Activated T-cell treated with anti-CD3 and anti-CD28 coated beads, Interleukin-2, amount 50 U/mL, for 24 hours (primary cell): ENCODE data around the gene RNF112.
"Not testable (repeated sequence)": the region's sequence is repeated elsewhere in the genome, so short reads cannot be mapped to it uniquely, and the experiment has no call there.

Experiments used
- DNase-seq: peaks from one replicate; pipeline ENCODE4 v3.0.0-alpha.2; 2020
- H3K27ac Mint-ChIP-seq: 2 replicates; pipeline ENCODE4 v1.8.0; 2020; ENCODE audit warnings: mild to moderate bottlenecking, mixed read lengths
- H3K27me3 Mint-ChIP-seq: 2 replicates; pipeline ENCODE4 v1.8.0; 2020; ENCODE audit warnings: mixed read lengths
- H3K36me3 Mint-ChIP-seq: 2 replicates; pipeline ENCODE4 v1.8.0; 2020; ENCODE audit warnings: low read depth, mixed read lengths
- H3K4me1 Mint-ChIP-seq: 2 replicates; pipeline ENCODE4 v1.8.0; 2020; ENCODE audit warnings: low read depth, mixed read lengths
- H3K4me3 Mint-ChIP-seq: 2 replicates; pipeline ENCODE4 v1.8.0; 2020; ENCODE audit warnings: mild to moderate bottlenecking, moderate library complexity, mixed read lengths
- H3K9me3 Mint-ChIP-seq: 2 replicates; pipeline ENCODE4 v1.8.0; 2020; ENCODE audit warnings: mixed read lengths

Gene RNF112

DNA sequence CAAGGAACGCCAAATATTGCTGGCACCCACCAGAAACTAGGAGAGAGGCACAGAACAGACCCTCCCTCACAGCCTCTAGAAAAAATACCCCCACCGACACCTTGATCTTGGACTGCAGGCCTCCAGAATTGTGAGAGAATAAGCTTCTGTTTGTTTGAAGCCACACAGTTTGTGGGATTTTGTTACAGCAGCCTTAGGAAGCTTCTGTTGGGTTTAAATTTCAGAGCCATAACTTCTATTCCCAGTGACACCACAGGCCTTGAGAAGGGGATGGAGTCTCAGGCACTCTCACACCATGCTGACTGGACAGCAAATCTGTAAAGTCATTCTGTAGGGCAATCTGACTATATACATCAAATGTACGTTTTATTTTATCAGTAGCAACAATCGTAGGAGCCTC is 38.6 kb downstream of the RNF112 start:
- no peak overlapping the region for H3K4me3 Mint-ChIP-seq
- H3K27me3 Mint-ChIP-seq = peaks cover 28% of the 10 kb centered on the region
- H3K9me3 Mint-ChIP-seq = peaks cover 3% of the 10 kb centered on the region
- H3K4me1 Mint-ChIP-seq = peaks cover 2% of the 10 kb centered on the region
- no peaks in the 10 kb centered on the region for H3K36me3 Mint-ChIP-seq
- DNase-seq = no peak
- no peak overlapping the region for H3K27ac Mint-ChIP-seq

DNA sequence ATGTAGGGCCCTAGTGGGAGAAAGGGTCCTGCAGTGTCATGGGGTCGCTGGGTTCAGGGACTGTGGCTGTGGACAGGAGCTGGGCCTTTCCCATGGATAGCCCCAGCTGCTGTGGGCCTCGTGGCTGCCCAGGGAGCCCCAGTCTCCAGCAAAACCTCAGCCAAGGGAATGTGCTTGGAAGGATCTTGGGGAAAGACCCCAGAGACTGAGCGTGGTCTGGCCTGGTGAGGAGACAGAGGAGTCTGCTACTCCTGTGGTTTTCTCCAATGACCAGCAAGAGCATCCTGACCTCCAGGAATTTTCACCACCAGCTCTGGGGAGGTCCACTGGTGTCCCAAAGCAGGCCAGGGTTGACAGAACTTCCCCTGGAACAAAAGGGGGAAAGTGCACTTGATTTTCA is 42.3 kb downstream of the RNF112 start:
- Mint-ChIP-seq H3K4me3 (no peak overlapping the region), H3K9me3 (no peaks in the 10 kb centered on the region), H3K36me3 (no peaks in the 10 kb centered on the region), H3K27ac (no peak overlapping the region), H3K27me3 (peaks cover 13% of the 10 kb centered on the region), H3K4me1 (peaks cover 5% of the 10 kb centered on the region)
- DNase-seq = no peak

DNA sequence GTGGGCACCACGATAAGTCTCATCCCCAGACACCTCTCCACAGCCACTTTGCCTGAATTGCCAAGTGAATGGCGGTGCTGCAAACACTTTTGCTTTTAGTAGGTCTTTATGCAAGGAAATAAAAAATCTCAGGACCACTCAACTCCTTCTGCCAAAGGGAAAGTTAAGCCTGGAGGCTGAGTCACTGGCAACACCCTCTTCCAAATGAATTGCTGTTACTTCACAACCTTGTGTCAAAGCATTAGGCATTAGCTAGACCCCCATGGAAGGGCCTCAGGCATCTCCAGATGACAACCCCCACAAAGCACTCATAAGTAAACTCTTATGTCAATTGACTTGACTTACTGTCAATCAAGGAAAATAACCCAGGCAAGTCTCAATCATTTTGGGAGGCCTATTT is 43.0 kb downstream of the RNF112 start:
- Mint-ChIP-seq H3K27me3 (peaks cover 9% of the 10 kb centered on the region), H3K36me3 (no peaks in the 10 kb centered on the region), H3K4me1 (peaks cover 9% of the 10 kb centered on the region), H3K27ac (no peak overlapping the region), H3K9me3 (no peaks in the 10 kb centered on the region), H3K4me3 (no peak overlapping the region)
- DNase-seq = no peak

DNA sequence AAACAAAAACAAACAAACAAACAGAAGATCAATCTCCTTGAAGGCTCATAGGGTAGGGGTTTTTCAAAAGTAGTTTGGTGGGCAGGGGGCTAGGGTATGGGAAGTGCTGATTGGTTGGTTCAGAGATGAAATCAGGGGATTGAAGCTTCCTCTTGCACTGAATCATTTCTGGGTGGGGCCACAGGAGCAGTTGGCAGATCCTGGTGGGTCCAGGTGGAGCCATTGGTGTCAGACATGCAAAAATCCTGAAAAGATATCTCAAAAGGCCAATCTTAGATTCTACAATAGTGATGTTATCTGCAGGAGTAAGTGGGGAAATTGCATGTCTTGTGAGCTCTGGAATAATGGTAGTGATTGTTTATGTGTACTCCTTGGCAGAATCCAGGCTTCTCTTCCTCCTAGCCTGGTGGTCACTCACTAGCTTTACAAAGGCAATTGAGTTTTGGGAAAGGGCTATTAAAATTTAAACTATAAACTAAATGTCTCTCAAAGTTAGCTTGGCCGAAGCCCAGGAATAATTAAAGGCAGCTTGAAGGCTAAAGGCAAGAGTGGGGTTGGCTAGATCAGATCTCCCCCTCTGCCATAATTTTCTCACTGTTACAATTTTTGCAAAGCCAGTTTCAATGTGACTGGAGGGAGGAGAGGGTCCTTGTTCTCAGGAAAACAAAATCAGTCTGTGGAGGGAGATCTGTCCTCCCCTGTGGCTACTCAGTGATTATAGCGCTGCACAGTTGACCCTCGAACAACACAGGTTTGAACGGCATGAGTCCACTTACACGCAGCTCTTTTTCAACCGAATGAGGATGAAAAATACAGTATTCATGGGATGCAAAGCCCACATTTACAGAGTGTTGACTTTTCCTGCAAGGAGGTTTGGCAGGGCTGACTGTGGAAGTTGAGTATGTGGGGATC is 45.2 kb downstream of the RNF112 start:
- Mint-ChIP-seq H3K4me1 (peaks cover 15% of the 10 kb centered on the region), H3K27me3 (no peaks in the 10 kb centered on the region), H3K27ac (no peak overlapping the region), H3K9me3 (no peaks in the 10 kb centered on the region), H3K36me3 (no peaks in the 10 kb centered on the region), H3K4me3 (no peak overlapping the region)
- no peak for DNase-seq

DNA sequence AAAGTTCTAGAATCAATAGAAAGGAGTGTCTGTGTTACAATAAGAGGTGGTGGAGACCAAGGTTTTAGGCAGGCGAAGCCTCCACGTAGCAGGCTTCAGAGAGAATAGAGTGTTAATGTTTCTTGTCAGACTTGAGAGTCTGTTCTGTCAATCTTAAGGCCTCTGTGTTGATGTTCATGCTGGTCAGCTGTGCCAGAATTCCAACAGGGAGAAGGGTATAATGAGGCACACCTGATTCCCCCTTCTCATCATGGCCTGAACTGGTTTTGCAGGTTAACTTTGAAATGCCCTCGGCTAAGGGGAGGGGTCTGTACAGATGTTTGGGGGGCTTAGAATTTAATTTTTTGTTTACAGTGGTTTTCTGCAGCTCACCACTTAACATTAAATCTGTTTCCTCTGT is 46.0 kb downstream of the RNF112 start:
- H3K4me1 Mint-ChIP-seq = peaks cover 15% of the 10 kb centered on the region
- H3K27me3 Mint-ChIP-seq = no peaks in the 10 kb centered on the region
- H3K4me3 Mint-ChIP-seq = no peak overlapping the region
- no peaks in the 10 kb centered on the region for H3K9me3 Mint-ChIP-seq
- no peak overlapping the region for H3K27ac Mint-ChIP-seq
- H3K36me3 Mint-ChIP-seq = no peaks in the 10 kb centered on the region
- no peak for DNase-seq

DNA sequence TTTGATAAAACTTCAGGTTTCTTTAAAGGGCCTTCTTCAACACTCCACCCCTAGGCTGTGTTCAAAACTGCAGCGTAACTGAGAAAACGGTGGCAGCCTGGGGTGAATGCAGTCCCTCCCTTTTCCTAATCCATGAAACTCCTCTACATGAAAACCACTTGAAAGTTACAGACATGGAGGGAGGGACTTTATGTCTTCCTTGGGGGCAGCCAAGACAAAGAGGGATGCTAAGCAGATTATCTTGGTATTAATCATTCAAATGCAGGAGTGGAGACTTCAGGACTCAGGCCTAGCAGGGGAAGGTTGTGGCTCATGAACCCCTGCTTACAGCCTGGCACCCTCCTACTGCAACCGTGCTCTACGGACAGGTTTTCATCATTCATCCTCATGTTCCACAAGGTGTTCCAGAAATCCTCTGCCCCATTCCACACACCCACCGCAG is 46.8 kb downstream of the RNF112 start:
- Mint-ChIP-seq H3K27ac (no peak overlapping the region), H3K4me1 (peaks cover 20% of the 10 kb centered on the region), H3K9me3 (no peaks in the 10 kb centered on the region), H3K27me3 (no peaks in the 10 kb centered on the region), H3K4me3 (no peak overlapping the region), H3K36me3 (no peaks in the 10 kb centered on the region)
- DNase-seq = no peak

DNA sequence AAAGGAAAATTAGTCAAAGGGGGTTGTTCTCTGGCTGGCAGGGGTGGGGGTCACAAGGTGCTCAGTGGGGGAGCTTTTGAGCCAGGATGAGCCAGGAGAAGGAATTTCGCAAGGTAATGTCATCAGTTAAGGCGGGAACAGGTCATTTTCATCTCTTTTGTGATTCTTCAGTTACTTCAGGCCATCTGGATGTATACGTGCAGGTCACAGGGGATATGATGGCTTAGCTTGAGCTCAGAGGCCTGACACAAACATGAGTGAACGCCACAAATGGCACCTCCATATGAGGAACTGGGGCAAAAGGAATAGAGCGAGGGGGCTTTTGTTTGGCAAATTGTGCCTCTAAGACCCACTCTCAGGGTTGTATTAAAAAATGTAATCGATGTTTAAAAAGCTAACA is 47.4 kb downstream of the RNF112 start:
- H3K9me3 Mint-ChIP-seq, H3K36me3 Mint-ChIP-seq, H3K4me3 Mint-ChIP-seq, H3K27ac Mint-ChIP-seq, H3K27me3 Mint-ChIP-seq, DNase-seq: not testable (repeated sequence)
- H3K4me1 Mint-ChIP-seq = peaks cover 26% of the 10 kb centered on the region

DNA sequence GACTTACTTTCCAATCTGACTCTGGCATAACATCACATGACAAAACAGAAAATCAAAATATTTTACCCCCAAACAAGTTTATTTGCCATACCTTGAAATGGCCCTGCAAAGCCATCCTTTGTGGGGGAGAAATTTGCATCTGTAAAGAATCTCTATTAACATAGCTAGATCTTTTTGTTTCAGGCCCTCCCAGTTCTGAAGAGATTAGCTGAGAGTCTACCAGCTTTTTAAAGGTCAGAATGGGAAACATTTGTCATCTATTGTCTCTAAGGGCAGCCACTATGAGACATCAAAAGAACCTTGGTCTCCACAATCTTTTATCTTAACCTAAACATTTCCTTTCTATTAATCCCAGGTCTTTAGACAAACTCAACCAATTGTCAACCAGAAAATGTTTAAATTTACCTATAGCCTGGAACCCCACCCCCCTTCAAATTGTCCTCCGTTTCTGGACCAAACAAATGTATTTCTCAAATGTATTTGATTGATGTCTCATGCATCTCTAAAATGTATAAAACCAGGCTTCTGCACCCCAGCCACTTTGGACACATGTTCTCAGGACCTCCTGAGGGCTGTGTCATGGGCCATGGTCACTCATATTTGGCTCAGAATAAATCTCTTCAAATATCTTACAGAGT is 48.1 kb downstream of the RNF112 start:
- H3K27me3 Mint-ChIP-seq, H3K9me3 Mint-ChIP-seq, H3K27ac Mint-ChIP-seq, H3K36me3 Mint-ChIP-seq, DNase-seq, H3K4me3 Mint-ChIP-seq: not testable (repeated sequence)
- H3K4me1 Mint-ChIP-seq = peaks cover 33% of the 10 kb centered on the region

DNA sequence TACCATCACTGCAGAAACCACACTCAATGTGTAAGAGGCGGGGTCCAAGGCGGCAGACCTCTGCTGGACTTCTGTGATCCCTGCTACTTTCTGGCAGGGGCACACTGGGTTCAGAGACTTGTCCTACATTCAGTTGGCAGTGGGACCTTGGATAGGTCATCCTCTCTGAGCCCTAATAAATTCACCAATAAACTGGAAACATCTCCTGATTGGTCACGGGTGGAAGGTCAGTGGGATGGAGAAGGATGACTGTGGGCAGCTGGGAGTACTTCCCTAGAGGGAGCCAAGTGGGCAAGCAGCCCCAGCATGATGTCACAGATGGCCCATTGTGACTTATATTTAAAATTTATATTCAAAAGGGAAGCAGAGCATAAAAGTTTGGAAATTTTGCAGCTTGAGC is 49.7 kb downstream of the RNF112 start:
- no peak overlapping the region for H3K27ac Mint-ChIP-seq
- DNase-seq = no peak
- H3K36me3 Mint-ChIP-seq = no peaks in the 10 kb centered on the region
- no peaks in the 10 kb centered on the region for H3K9me3 Mint-ChIP-seq
- H3K4me3 Mint-ChIP-seq = no peak overlapping the region
- peaks cover 41% of the 10 kb centered on the region for H3K4me1 Mint-ChIP-seq
- no peaks in the 10 kb centered on the region for H3K27me3 Mint-ChIP-seq

DNA sequence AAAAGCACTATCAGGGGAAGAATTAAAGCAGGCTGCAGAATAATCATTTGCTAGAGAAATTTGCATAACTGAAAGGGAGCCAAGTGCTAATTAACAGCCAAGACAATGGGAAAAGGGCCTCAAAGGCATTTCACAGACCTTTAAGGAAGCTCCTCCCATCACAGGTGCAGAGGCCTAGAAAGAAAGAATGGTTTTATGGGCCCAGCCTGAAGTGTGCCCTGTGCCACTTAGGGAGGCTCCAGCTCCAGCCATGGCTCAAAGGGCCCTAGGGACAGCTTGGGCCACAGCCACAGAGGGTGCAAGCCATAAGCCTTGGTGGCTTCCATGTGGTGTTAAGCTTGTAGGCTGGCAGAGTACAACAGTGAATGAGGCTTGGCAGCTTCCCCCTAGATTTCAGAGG is 50.1 kb downstream of the RNF112 start:
- H3K36me3 Mint-ChIP-seq = no peaks in the 10 kb centered on the region
- H3K9me3 Mint-ChIP-seq = no peaks in the 10 kb centered on the region
- H3K27me3 Mint-ChIP-seq = no peaks in the 10 kb centered on the region
- H3K4me1 Mint-ChIP-seq = peaks cover 41% of the 10 kb centered on the region
- no peak overlapping the region for H3K4me3 Mint-ChIP-seq
- H3K27ac Mint-ChIP-seq = no peak overlapping the region
- no peak for DNase-seq

DNA sequence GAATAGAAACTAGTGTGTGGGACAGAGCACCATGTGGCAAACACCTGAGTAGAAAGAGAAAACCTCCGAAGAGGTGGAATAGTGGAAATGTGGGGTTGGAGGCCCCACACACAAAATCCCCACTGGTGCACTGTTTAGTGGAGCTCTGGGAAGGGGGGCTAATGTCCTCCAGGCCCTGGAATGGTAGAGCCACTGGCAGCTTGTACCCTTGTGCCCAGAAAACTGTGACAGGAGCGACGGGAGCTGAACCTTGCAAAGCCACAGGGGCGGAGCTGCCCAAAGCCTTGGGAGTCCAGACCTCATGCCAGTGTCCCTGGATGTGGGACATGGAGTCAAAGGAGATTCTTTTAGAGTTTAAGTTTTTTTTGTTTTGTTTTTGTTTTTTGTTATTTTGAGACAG is 50.6 kb downstream of the RNF112 start:
- peaks cover 41% of the 10 kb centered on the region for H3K4me1 Mint-ChIP-seq
- DNase-seq = no peak
- no peaks in the 10 kb centered on the region for H3K36me3 Mint-ChIP-seq
- no peak overlapping the region for H3K4me3 Mint-ChIP-seq
- no peak overlapping the region for H3K27ac Mint-ChIP-seq
- H3K27me3 Mint-ChIP-seq = no peaks in the 10 kb centered on the region
- no peaks in the 10 kb centered on the region for H3K9me3 Mint-ChIP-seq

DNA sequence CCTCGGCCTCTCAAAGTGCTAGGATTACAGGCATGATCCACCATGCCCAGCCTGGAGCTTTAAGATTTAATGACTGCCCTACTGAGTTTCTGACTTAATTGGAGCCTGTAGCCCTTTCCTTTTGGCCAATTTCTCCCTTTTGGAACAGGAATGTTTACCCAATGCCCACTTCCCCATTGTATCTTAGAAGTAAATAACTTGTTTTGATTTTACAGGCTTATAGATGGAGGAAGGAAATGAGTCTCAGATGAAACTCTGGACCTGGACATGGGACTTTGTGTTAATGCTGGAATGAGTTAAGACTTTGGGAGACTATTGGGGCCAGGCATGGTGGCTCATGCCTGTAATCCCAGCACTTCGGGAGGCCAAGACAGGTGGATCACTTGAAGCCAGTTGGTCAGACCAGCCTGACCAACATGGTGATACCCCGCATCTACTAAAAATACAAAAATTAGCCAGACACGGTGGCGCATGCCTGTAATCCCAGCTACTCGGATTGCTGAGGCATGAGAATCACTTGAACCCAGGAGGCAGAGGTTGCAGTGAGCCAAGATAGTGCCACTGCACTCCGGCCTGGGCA is 51.5 kb downstream of the RNF112 start:
- not testable (repeated sequence) for H3K9me3 Mint-ChIP-seq, H3K4me3 Mint-ChIP-seq, H3K36me3 Mint-ChIP-seq, DNase-seq, H3K27ac Mint-ChIP-seq, H3K27me3 Mint-ChIP-seq
- H3K4me1 Mint-ChIP-seq = peaks cover 35% of the 10 kb centered on the region

DNA sequence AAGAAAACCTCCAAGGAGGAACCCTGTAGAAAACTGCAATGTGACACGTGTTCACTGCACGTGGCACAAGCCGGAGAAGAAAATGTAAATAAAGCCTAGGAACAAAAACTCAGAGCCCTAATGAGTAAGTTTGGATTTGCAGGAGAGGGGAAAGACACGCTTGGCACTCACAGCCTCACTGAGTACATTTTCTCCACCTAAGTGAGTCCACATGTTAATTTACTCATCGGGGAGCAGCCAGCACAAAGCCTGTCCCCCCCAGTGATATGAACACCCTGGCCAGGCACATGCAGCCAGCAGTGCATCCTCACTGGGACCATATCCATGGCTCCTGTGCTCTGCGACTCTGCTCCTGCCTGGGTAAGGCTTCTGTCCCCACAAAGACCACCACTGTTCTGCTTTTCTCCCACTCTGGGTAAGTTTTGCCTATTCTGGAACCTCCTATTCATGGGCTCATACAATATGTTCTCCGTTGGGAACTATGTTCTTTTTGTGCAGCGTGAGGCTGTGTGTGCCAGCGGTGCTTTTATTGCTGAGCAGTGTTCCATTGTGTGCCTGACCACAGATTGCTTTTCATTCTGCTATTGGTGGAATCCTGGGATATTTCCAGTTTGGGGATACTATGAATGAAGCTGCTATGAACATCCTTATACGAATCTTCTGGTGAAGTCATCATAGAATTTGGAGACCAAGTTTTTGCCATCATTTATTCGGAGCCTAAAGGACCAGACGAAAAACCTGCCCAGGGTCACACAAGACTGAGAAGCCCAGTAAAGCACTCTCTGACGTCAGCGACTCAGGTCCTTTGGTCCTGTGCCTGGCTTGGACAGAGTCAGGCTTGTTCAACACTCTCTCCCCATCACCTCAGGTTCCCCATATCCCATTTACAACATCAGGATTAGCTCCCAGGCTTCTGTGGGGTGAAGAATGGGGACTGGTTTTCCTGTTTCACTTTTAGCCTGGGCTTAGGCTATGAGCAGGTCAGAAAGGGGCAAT is 53.3 kb downstream of the RNF112 start:
- H3K4me3 Mint-ChIP-seq = no peak overlapping the region
- H3K4me1 Mint-ChIP-seq = peaks cover 29% of the 10 kb centered on the region
- no peaks in the 10 kb centered on the region for H3K9me3 Mint-ChIP-seq
- no peaks in the 10 kb centered on the region for H3K36me3 Mint-ChIP-seq
- DNase-seq = no peak
- H3K27ac Mint-ChIP-seq = no peak overlapping the region
- H3K27me3 Mint-ChIP-seq = no peaks in the 10 kb centered on the region
